Fibroblast of lung (primary cell): ENCODE results near the gene NRCAM.

Source experiments
- CTCF ChIP-seq, 2 donors: IDR thresholded peaks in 1 of 2; conservative IDR thresholded peaks in 1 of 2; 1 replicate in 1 of 2; 2 replicates in 1 of 2; pipeline ENCODE4 v1.5.1; 2011 to 2012; ENCODE audit warnings: low read length in 2 of 2, control low read depth in 1 of 2, inconsistent platforms in 1 of 2, low read depth in 1 of 2, mild to moderate bottlenecking in 1 of 2
- EZH2 ChIP-seq: IDR thresholded peaks from 2 replicates; pipeline ENCODE4 v1.5.1; 2012; ENCODE audit warnings: low read length, control low read depth, mild to moderate bottlenecking; ENCODE audit errors: missing control alignments

- TF ChIP-seq CTCF (conservative IDR thresholded peaks at IDR 0.05 in 1 of 2, IDR thresholded peaks at IDR 0.05 in 1 of 2; ENCODE audit: low read depth in 1 of 2, low read length in 2 of 2) (no peak), EZH2 (no peak)
Measured at GRCh38 chr7:108226816-108227299, 229.4 kb downstream of the NRCAM start.
